Left cardiac atrium (tissue), 4 donors: ENCODE results near the gene SPOCD1. TPM values are rescaled to one million over a fixed set of nuclear protein-coding genes. Genes with fewer than 3 reads are reported as not detected.

Source experiments
- ATAC-seq, 2 donors: fragments of 200-7000 bp; cut with Tn5 transposase; one replicate each; pipeline ENCODE4 v1.9.1; 2020; ENCODE audit warnings: mild to moderate bottlenecking in 2 of 2, moderate library complexity in 2 of 2
- DNase-seq: peaks from one replicate; pipeline ENCODE4 v3.0.0-alpha.2; 2020
- intact Hi-C, 2 donors: fragments of 100-400 bp; cut with DNase I; formaldehyde crosslinking; loops; one replicate each; pipeline versions ENCODE4 v1.14.1 to v1.15.1; 2022 to 2023
- long read RNA-seq: library from polyadenylated mRNA; unstranded; transcript quantifications from one replicate; pipeline ENCODE4 v2.0.0, GENCODE V29; 2021
- total RNA-seq, 2 donors: library from RNA; stranded (reverse); fragmentation: NEBNext Ultra II Directional; extraction: Animal tissue kit (Norgen Biotek cat#: 25700); gene quantifications; one replicate each; pipeline ENCODE4 v1.2.1, GENCODE V29; 2021
- donor health status: DM: no; HTN: yes; CAD: no.
- donor health status: DM: no; HTN: yes; CAD: no; lungs with severe emphysema.
- donor health status: DM: yes; HTN: yes; CAD: no.
- donor health status: Dilated cardiomyopathy.

SPOCD1 gene
- total RNA-seq: 1 to 10 TPM in 1 of 2 donors, under 1 TPM in 1; 0.18 to 1.2 TPM
- long read RNA-seq: 0 reads

DNA sequence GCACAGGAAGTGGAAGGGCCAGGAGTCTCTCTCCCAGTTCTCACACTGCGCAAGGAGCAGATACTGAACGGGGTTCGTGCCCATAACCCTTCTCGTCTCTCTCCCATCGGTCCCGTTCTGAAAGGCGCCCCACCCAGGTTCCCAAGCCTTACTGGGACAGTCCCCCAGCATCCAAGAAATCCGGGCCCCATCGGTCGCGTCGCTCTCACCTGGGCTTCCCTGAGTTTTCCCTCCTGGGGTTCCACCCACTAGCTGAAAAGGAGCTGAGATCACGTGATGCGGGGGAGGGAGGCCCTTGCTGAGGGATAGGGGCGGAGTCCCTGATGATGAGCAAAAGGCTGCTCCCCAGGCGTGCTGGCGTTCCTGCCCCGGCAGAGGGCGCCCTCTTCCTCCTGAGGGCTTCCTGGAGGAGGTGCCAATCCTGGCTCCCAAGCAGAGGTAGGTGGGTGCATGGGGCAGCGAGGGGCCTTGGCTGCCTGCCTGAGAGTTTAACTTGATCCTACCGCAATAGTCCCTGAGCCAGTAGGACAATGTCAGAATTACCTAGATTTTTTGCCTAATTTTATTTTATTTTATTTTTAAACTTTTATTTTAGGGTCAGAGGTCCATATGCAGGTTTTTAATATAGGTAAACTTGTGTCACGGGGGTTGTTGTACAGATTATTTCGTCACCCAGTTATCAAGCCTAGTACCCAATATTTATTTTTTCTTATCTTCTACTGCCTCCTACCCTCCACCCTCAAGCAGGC lies at the start of gene SPOCD1:
Gene SPOCD1, minus strand, starts transcription at position 271 of the 749 bp plus-strand sequence. CDS start 689 bp downstream, outside the sequence.
- intact Hi-C loops: loop anchor here in 1 of 2 donors (10.0 kb wide), 1 partner anchor 89 kb away; no protein-coding TSS in a partner anchor
- DNase-seq (peak; percentile 84), ATAC-seq (peak; percentile 70 to 85)

DNA sequence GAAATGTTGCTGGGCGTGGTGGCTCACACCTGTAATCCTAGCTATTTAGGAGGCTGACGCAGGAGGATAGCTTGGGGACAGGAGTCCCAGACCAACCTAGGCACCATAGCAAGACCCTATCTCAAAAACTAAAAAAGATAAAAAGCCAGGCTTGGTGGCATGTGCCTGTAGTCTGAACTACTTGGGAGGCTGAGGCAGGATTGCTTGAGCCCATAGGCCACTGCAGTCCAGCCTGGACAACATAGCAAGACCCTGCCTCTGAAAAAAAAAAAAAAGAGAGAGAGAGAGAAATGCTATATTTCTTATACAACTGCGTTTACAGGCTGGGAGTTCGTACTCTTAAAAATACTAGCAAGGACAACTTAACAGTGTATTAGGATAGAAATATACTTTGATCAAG lies 46.2 kb upstream of the SPOCD1 start:
- ATAC-seq (no peak), DNase-seq (no peak)
- intact Hi-C loops: no loop called here

DNA sequence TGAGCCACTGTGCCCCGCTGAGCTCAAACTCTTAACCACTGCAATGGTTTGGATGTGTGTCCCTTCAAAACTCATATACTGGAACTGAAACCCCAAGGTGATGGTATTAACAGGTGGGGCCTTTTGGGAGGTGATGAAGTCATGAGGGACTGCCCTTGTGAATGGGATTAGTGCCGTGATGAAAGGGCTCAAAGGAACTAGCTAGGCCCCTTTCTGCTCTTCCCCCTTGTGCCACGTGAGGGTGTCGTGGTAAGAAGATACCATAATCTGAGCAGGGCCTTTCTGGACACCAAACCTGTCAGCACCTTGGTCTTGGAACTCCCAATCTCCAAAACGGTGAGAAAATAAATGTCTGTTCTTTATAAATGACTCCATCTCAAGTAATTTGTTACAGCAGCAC lies 45.5 kb upstream of the SPOCD1 start:
- ATAC-seq (no peak), DNase-seq (no peak)
- intact Hi-C loops: no loop called here

DNA sequence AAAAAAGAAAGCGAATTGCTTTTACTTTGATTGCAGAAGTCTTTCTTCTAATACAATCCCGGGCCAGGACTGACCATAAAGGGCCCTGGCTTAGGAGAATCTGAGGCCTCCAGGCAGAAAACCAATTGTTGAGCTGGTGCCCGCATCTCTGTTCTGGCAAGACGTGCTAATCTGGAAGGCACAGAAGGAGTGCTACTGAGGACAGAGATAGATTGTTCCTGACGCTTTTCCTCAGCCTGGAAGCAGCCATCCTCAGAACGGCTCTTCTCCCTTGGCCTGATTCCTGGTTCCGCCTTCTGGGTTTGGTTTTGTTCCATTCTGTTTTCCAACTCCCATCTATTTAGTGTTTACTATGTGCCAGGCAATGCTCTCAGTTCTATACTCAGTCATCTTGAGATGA lies 44.8 kb upstream of the SPOCD1 start:
- ATAC-seq: no peak
- DNase-seq: no peak
- intact Hi-C loops: no loop called here

DNA sequence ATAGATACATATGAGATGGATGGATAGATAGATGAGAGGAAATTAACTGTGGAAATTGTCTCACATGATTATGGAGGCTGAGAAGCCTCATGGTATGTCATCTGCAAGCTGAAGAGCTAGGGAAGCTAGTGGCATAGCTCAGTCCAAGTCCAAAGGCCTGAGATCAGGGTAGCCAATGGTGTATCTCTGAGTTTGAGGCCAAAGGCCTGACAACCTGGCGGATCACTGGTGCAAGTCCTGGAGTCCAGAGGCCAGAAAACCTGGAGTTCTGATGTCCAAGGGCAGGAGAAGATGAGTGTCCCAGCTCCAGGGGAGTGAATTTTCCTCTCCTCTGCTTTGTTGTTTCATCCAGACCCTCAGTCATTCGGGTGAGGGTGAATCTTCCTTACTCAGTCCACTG lies 43.9 kb upstream of the SPOCD1 start:
- intact Hi-C loops: no loop called here
- DNase-seq: no peak
- no peak for ATAC-seq

DNA sequence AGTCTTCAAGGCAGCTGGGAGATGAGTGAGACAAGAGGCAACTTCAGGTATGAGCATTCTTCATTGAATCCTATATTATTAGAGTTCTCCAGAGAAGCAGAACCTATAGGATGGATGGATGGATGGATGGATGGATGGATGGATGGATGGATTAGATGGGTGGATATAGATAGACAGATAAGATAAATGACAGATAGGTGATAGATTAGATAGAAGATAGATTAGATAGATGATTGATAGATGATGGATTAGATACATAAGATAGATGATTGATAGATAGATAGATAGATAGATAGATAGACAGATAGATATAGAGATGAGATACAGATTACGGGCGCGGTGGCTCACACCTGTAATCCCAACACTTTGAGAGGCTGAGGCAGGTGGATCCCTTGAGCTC lies 43.2 kb upstream of the SPOCD1 start:
- no peak for ATAC-seq
- intact Hi-C loops: no loop called here
- no peak for DNase-seq

DNA sequence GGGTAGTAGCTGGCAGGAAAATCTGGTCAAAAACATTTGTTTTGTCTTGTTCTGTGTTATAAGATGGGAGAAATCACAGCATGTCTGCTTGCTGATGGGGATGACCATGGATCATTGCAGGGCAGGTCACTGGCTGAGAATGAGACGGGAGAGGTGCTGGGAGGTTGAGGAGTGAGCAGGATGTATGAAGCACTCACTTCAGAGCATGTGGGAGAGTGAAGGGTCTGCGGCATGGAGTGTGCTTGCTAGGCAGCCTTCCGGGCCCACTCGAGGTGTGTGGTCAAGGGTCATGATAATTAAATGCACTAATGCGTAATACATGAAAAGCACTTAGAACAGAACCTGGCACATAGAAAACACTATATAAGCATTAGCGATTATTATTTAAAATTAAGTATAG lies 42.0 kb upstream of the SPOCD1 start:
- no peak for ATAC-seq
- intact Hi-C loops: no loop called here
- DNase-seq: no peak

DNA sequence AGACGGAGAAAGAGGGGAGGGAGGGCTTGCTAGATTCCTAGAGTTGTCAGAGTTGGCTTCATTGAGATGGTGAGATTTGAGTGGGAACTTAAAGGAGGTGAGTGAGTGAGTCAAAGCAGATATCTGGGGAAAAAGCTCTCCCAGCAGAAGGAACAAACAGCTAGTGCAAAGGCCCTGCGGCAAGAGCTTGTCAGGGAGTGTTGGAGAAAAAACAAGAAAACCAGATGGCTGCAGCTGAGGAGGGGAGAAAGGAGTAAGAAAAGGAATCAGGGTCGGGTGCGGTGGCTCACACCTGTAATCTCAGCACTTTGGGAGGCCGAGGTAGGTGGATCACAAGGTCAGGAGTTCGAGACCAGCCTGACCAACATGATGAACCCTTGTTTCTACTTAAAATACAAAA lies 40.3 kb upstream of the SPOCD1 start:
- ATAC-seq (no peak), DNase-seq (no peak)
- intact Hi-C loops: no loop called here

DNA sequence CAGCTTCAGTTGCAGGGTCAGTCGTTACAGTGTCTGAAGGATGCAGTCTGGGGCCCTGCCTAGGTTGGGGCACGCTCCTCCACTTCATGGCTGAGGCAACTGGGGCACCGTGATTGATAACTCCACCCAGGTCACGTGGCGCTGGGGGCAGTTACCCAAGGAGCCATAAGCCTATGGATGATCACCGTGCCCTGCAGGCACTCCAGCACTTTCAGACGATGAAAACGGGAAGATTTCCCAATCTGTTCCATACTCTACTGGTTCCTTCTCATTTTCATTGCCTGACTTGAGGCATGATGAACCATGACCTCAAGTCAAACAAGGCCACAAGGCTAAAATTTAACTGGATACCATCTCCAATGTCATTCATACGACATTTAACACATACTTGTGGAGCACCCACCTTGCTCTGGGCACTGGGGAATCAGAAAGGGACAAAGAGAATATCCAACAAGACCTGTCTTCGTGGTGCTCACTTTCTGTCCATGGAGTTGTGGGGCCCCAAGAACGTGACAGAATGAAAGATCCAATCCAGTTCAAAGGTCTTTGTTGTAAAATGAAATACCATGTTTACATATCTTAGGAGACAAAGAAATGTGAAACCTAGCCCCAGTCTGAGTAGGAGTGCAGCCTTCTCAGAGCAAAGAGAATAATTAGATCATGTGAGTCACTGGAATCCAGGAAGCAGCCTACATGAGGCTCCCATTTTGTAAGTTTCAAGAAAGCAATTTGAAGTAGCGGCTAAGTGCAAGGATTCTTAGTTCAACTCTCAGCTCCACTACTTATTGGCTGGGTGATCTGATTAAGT lies 39.4 kb upstream of the SPOCD1 start:
- no peak for ATAC-seq
- intact Hi-C loops: no loop called here

DNA sequence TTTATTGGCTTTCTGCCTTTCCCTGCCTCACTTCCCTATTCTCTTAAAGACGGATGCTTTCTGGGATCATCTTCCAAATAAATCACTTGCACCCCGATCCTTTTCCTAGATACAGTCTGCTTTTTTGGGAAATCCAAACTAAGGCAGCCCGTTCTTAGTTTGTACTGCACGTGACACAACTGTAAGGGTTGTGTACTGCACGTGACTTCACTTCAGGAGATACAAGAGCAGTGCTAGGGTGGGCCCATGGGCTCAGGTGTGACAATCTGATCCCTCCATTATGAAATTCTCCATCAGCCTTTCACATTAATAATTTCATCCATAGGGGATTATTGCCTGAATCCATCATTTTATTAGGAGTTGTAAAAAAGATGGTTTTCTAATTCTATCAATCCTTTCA lies 33.8 kb upstream of the SPOCD1 start:
- no peak for ATAC-seq
- intact Hi-C loops: no loop called here
- no peak for DNase-seq

More for the DNA sequence above, 39.4 kb upstream of the SPOCD1 start:
- DNase-seq: no peak

DNA sequence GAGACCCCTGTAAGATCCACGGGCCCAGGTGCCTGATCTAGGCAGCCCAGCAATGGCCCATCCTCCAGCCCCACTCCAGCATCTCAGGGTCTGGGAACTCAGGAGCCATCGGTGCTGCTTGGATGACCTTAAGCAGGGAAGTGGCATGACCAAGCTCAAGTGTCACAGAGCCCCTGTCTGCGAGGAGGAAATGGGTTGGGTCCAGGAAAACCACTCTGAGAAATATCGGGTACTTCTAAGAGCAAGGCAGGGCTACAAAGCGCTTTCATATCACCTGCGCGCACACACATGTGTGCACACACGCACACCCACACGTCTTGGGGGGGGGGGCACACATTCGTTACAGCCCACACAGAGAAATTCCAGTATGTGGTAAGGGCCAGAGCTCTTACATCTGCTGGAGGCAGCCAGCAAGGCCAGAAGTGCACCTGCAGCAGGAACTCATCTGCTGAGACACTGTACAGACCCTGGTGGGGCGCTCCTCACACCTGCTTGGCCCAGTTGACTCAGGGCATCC lies 32.6 kb upstream of the SPOCD1 start:
- intact Hi-C loops: no loop called here
- DNase-seq (no peak), ATAC-seq (no peak)

DNA sequence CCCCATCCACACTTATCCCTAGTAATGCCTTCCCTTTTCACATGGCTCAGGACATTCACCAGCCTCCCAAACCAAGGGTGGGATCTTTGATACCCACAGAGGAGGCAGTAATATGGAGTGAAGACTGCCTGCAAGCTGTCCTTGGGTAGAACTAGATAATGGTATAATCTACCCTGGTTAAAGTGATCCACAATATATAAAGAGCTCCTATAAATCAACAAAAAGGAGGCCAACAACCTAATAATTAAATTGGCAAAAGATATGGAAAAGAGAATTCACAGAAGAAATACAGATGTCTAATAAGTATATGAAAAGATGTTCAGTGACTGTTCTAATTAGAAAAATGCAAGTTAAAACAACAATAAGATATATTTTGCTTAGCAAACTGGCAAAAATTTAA lies 30.7 kb upstream of the SPOCD1 start:
- intact Hi-C loops: no loop called here
- no peak for DNase-seq
- ATAC-seq: no peak

DNA sequence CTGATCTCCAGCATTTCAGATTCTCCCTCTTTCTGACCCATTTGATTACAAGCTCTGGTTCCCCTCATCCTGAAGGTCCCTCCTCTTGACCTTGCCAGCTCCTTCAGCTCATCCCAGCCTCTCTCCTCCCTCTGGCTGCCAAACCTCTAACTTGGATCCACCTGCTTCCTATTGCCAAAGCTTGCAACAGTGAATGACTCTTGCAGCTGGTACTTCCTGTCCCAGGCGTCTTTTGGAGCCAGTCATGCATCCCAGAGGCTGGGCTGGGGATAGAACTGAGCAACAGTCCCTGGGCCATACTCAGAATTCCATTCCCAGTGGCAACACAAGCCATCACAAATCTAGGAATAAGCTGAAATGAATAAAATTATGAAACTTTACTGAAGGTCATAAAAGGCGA lies 27.7 kb upstream of the SPOCD1 start:
- peak; percentile 75 to 80 for ATAC-seq
- intact Hi-C loops: no loop called here

DNA sequence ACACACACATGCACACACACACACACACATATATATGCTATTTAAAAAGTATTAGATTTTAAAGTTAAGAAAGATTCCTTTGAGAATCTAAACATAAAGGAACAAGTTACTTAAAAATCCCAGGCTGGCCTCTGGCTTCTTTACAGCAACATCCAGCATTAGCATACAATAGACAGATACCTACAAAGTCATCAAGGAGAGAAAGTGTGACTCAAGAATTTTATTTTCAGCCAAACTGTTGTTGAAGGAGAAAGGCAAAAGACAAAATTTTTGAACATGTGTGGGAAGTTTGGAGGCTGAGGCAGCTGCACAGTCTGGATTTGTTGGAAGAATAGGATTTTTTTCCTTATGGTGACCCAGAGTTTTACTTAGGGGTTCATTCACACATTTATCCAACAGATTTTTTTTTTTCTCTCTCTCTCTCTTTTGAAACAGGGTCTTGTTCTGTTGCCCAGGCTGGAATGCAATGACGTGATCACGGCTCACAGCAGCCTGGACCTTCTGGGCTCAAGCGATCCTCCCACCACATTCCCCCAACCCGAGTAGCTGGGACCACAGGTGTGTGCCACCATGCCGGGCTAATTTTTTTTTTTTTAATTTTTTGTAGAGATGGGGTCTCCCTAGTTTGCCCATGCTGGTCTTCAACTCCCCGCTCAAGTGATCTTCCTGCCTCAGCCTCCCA lies 24.0 kb upstream of the SPOCD1 start:
- DNase-seq: no peak
- intact Hi-C loops: no loop called here
- ATAC-seq: no peak

More for the DNA sequence above, 27.7 kb upstream of the SPOCD1 start:
- DNase-seq: no peak

DNA sequence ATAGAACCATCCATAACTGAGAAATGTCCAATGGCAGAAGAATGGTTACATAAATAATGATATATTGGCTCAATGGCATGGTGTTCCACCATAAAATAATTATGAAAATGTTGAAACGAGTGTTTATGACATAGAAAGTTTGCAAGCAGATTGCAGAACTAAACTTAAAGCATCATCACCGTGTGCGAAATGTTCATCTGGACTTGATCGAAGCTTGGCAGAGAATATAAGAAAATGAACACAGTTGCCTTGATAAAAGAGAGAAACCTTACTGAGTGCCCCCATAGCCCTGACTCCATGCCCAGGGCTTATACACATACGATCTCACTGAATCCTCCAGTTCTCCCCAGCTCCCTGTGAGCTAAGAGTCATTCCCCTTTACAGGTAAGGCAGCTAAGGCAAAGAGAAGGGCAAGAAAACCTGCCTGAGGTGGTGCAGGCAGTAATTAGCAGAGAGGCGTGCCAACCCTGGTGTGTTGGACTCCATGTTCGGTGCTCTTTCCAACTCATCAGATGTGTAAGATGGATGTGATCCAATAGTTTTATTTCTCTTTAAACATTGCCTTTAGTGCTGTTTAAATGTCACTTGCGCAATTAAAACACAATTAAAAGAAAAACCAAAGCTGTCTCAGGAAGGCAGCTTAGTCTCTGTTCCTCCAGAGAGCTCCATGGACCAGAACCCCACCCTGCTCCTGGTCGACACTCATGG lies 21.8 kb upstream of the SPOCD1 start:
- DNase-seq: no peak
- intact Hi-C loops: no loop called here
- no peak for ATAC-seq

DNA sequence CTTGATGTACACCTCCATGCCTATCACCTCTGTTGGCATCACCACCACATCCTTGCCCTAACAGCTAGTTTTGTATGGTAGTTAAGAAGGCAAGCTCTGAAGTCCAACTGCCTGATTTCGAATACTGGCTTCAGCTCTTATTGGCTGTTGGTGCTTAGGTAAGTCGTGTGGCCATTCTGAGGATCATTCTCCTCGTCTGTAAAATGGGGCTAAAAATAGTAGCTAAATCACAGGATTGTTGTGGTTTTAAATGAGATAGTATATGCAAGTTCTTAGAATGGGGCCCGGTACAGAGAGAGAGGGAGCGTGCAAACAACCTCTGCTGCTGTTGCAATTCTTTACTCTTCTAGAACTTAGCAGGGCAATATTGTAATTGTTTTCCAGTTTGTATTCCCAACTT lies 20.8 kb upstream of the SPOCD1 start:
- intact Hi-C loops: no loop called here
- ATAC-seq (no peak), DNase-seq (no peak)

DNA sequence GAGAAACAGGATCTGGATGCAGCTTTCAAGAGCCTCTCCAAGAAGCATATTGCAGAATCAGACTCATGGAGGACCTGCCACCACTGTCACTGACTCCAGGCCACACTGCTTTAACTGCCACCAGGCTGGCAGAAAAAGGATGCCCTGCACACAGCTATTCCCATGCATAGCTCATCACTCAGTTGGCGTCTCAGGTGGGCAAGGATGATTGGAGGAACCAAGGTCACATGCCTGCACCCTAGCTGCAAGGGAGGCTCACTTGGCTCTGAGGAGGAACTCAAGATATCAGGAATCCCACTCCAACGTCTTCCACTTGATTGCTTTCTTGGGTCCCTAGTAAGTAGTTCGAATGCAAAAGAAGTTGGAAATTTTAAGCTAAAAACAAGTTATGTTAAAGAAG lies 19.6 kb upstream of the SPOCD1 start:
- ATAC-seq (no peak), DNase-seq (no peak)
- intact Hi-C loops: no loop called here

DNA sequence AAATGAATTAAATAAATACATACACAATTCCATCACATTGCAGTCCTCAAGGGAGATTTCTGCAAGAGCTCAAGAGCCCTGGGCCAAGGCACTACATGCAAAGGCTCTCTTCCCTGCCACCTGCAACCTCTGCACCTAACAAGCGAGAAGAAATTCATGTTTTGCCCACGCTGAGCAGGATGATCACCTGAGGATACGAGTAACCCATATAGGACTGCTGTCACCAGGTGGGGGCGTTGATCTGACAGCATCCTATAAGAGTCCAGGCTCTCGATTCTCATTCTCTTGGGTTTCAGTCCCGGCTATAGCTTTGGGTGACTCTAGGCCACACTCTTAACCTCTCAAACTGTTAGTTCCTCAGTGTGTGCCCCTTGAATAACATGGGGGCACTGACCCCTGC lies 18.7 kb upstream of the SPOCD1 start:
- no peak for ATAC-seq
- intact Hi-C loops: no loop called here
- DNase-seq: no peak
